Cardiac fibroblast (primary cell): ENCODE measurements around the gene CFAP300.

ENCODE experiments used
- DNase-seq, 2 donors: peaks; one replicate each; pipeline versions ENCODE4 v3.0.0 to v3.0.0-alpha.2; 2010; ENCODE audit warnings: low read depth in 2 of 2
- H3K4me3 ChIP-seq, 2 donors: replicated peaks in 1 of 2; 1 replicate in 1 of 2; 2 replicates in 1 of 2; pipeline ENCODE4 v1.5.1; 2011; ENCODE audit warnings: low read depth in 2 of 2, low read length in 2 of 2, mild to moderate bottlenecking in 2 of 2, moderate library complexity in 1 of 2
- TF ChIP-seq, protein P1 (sequence below): IDR thresholded peaks from one replicate; pipeline ENCODE4 v1.5.1; 2011; ENCODE audit warnings: low read depth, mild to moderate bottlenecking, low read length, inconsistent platforms

CFAP300 gene

DNA sequence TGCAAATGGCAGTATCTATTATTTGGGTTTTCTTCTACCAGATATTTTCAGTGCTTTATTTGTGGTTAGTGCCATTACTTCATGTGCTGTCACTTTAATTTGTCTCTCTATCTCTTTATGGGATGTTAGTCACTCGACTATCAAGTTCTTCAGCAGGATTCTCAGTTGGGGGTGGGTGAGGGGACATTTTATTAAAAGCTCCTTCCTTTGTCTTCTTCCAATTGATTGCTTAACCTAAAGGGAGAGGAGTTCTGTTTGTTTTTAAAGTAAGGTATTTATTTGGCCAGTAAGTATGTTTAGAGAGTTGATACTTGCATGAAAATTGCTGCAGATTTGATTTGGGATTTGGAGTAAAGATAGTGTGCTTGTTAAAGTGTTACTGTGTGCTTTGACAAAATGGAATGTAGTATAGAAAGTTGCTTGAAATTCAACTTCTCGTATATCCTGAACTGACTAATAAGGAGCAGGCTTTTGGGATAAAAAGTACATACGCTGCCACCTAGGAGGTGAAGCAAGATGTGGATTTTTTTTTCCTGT lies 73.3 kb downstream of the CFAP300 start:
- DNase-seq = no peak
- TF ChIP-seq, protein P1, sequence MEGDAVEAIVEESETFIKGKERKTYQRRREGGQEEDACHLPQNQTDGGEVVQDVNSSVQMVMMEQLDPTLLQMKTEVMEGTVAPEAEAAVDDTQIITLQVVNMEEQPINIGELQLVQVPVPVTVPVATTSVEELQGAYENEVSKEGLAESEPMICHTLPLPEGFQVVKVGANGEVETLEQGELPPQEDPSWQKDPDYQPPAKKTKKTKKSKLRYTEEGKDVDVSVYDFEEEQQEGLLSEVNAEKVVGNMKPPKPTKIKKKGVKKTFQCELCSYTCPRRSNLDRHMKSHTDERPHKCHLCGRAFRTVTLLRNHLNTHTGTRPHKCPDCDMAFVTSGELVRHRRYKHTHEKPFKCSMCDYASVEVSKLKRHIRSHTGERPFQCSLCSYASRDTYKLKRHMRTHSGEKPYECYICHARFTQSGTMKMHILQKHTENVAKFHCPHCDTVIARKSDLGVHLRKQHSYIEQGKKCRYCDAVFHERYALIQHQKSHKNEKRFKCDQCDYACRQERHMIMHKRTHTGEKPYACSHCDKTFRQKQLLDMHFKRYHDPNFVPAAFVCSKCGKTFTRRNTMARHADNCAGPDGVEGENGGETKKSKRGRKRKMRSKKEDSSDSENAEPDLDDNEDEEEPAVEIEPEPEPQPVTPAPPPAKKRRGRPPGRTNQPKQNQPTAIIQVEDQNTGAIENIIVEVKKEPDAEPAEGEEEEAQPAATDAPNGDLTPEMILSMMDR = no peak

DNA sequence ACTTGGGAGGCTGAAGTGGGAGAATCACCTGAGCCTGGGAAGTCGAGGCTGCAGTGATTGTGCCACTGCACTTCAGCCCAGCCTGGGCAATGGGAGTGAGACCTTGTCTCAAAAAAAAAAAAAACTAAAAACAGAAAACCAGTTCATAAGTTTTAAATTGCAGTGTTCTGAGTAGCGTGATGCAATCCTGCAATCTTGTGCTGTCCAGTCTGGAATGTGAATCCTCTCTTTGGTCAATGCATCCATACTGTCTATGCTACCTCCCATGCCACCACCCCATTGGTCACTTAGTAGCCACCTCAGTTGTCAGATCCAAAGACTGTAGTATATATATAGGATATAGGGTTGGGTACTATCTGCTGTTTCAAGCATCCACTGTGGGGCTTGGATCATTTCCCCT lies 74.1 kb downstream of the CFAP300 start:
- no peak overlapping the region for H3K4me3 ChIP-seq
- TF ChIP-seq, protein P1 = no peak
- peak in 1 of 2 donors; percentile 32 for DNase-seq

More for the DNA sequence above, 73.3 kb downstream of the CFAP300 start:
- no peak overlapping the region for H3K4me3 ChIP-seq
